HepG2 (cell line): ENCODE results near the gene BRI3BP. TPM values are rescaled to one million over a fixed set of nuclear protein-coding genes. Genes with fewer than 3 reads are reported as not detected.

Source experiments
- MTA3 ChIP-seq: sonication (generic); formaldehyde crosslinking; IDR thresholded peaks from 2 replicates; pipeline ENCODE4 v1.4.0; 2020; ENCODE audit warnings: missing genetic modification reagents
- SMARCC2 ChIP-seq: fragments of 450-650 bp; IDR thresholded peaks from 2 replicates; pipeline ENCODE4 v1.6.1; 2017; ENCODE audit warnings: antibody characterized with exemption, mild to moderate bottlenecking
- SRSF1 ChIP-seq: fragments of 200-400 bp; formaldehyde crosslinking; optimal IDR thresholded peaks from 2 replicates; pipeline ENCODE3; 2017; ENCODE audit warnings: mild to moderate bottlenecking, low read depth, low read length, moderate library complexity
- WIZ ChIP-seq: sonication (generic); formaldehyde crosslinking; IDR thresholded peaks from 2 replicates; pipeline ENCODE4 v1.5.1; 2020; ENCODE audit warnings: mild to moderate bottlenecking, missing genetic modification reagents
- ZMYM4 ChIP-seq: sonication (generic); formaldehyde crosslinking; IDR thresholded peaks from 2 replicates; pipeline ENCODE4 v1.8.1; 2023; ENCODE audit warnings: mild to moderate bottlenecking, missing genetic modification reagents
- polyA plus RNA-seq, 8 experiments: library from polyadenylated mRNA; depleted of rRNA in 3 of 8; stranded (reverse) in 7 of 8; unstranded in 1 of 8; fragments of >200 nt; fragmentation: Illumina TruSeq in 4 of 8; extraction: Trizol in 4 of 8; gene quantifications; 2 replicates each; pipeline versions ENCODE4 v1.2.1 to v1.2.3, GENCODE V29; 2011 to 2016; ENCODE audit warnings: low read depth in 4 of 8, missing spikeins in 1 of 8, mixed read lengths in 1 of 8; ENCODE audit not compliant: insufficient read depth in 1 of 8
- total RNA-seq, 5 experiments: library from RNA; depleted of rRNA; stranded (reverse); fragments of >200 nt; fragmentation: Illumina TruSeq; extraction: Trizol; gene quantifications; 2 replicates each; pipeline ENCODE4 v1.2.3, GENCODE V29; 2016; ENCODE audit warnings: low read depth in 1 of 5
- TF ChIP-seq, protein P1 (sequence below): sonication (generic); formaldehyde crosslinking; IDR thresholded peaks from 2 replicates; pipeline ENCODE4 v1.4.0; 2020; ENCODE audit warnings: mild to moderate bottlenecking, missing genetic modification reagents
- TF ChIP-seq, protein P2 (sequence below): fragments of 450-650 bp; IDR thresholded peaks from 2 replicates; pipeline ENCODE4 v1.6.1; 2017; ENCODE audit warnings: mild to moderate bottlenecking
- TF ChIP-seq, protein P3 (sequence below): IDR thresholded peaks from 2 replicates; pipeline ENCODE4 v1.6.1; 2018; ENCODE audit warnings: missing genetic modification reagents, mild to moderate bottlenecking, missing compliant biosample characterization

BRI3BP gene
- total and polyA plus RNA-seq, 2 of the 13 experiments (the other 11 are each of a cell fraction or from before 2014, with no cell fraction given) = 7.5 to 21.1 TPM

DNA sequence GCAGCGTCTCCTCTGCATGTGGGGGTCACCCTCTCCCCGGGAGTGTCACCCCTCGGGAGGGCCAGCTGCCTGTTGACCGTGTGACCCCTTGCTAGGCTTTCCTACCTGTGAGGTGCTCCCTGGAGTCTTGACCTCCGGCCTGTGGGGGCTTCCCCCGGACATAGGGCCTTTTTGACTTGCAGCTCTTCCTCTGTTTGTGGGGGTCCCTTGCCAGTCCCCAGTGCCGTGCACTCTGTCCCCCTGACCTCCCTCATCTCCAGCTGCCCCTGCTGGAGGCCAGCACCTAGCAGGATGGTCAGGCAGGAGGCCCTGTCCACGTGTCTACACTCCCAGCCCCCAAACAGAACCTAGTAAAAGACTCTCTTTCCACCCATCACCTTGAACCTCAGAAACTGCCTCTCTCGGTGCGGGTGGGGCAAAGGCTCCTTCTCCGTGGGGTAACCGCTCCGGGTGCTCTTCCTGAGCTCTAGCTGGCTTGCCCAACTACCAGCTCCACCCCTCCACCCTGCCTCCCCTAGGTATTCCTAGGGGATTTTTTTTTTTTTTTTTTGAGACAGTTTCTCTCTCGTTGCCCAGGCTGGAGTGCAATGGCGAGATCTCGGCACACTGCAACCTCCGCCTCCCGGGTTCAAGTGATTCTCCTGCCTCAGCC lies 72.6 kb downstream of the BRI3BP start (continued):
- TF ChIP-seq, protein P1, sequence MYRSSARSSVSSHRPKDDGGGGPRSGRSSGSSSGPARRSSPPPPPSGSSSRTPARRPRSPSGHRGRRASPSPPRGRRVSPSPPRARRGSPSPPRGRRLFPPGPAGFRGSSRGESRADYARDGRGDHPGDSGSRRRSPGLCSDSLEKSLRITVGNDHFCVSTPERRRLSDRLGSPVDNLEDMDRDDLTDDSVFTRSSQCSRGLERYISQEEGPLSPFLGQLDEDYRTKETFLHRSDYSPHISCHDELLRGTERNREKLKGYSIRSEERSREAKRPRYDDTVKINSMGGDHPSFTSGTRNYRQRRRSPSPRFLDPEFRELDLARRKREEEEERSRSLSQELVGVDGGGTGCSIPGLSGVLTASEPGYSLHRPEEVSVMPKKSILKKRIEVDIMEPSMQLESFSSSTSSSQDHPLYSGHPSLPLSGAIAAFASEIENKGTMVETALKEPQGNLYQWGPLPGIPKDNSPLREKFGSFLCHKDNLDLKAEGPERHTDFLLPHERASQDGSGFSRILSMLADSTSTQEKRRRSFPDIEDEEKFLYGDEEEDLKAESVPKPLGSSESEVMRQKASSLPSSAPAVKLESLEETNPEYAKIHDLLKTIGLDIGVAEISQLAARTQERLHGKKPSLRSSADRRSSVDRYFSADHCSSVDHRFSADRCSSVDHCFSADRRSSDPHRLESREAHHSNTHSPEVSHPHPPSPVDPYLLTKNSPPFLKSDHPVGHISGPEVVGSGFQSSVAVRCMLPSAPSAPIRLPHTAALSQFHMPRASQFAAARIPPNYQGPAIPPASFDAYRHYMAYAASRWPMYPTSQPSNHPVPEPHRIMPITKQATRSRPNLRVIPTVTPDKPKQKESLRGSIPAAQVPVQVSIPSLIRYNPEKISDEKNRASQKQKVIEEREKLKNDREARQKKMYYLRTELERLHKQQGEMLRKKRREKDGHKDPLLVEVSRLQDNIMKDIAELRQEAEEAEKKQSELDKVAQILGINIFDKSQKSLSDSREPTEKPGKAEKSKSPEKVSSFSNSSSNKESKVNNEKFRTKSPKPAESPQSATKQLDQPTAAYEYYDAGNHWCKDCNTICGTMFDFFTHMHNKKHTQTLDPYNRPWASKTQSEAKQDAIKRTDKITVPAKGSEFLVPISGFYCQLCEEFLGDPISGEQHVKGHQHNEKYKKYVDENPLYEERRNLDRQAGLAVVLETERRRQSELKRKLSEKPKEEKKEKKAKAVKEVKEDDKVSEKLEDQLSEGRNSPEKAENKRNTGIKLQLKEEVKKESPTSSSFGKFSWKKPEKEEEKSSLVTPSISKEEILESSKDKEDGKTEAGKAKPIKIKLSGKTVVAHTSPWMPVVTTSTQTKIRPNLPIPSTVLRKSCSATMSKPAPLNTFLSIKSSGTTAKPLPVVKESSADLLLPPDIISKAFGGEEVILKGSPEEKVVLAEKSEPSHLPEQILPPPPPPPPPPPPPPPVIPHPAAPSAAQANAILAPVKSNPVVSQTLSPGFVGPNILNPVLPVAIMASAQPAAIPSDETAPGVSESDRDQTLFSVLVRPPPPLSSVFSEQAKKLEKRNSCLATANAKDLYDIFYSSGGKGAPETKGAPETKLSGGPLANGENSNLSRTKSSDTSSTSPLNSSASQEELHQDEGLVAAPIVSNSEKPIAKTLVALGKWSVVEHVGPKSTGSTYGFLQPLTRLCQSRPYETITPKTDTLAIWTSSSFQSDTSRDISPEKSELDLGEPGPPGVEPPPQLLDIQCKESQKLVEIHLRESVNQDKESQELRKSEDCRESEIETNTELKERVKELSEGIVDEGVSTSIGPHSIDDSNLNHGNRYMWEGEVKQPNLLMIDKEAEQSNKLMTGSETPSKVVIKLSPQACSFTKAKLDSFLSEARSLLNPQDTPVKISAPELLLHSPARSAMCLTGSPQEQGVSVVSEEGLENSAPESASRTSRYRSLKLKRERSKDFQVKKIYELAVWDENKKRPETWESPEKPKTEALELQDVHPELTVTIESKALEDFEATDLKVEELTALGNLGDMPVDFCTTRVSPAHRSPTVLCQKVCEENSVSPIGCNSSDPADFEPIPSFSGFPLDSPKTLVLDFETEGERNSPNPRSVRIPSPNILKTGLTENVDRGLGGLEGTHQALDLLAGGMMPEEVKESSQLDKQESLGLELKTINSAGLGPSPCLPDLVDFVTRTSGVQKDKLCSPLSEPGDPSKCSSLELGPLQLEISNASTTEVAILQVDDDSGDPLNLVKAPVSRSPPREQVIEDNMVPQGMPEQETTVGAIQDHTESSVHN (CRISPR knock-in tag) = no peak
- TF ChIP-seq ZMYM4 = 0 out of 2 replicates have a peak, but pooled peaks have one; percentile 5
- TF ChIP-seq SMARCC2 = no peak
- TF ChIP-seq, protein P2, sequence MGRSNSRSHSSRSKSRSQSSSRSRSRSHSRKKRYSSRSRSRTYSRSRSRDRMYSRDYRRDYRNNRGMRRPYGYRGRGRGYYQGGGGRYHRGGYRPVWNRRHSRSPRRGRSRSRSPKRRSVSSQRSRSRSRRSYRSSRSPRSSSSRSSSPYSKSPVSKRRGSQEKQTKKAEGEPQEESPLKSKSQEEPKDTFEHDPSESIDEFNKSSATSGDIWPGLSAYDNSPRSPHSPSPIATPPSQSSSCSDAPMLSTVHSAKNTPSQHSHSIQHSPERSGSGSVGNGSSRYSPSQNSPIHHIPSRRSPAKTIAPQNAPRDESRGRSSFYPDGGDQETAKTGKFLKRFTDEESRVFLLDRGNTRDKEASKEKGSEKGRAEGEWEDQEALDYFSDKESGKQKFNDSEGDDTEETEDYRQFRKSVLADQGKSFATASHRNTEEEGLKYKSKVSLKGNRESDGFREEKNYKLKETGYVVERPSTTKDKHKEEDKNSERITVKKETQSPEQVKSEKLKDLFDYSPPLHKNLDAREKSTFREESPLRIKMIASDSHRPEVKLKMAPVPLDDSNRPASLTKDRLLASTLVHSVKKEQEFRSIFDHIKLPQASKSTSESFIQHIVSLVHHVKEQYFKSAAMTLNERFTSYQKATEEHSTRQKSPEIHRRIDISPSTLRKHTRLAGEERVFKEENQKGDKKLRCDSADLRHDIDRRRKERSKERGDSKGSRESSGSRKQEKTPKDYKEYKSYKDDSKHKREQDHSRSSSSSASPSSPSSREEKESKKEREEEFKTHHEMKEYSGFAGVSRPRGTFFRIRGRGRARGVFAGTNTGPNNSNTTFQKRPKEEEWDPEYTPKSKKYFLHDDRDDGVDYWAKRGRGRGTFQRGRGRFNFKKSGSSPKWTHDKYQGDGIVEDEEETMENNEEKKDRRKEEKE = no peak
- TF ChIP-seq SRSF1 = no peak
- TF ChIP-seq MTA3 (CRISPR knock-in tag) = no peak
- TF ChIP-seq WIZ = no peak
- TF ChIP-seq, protein P3, sequence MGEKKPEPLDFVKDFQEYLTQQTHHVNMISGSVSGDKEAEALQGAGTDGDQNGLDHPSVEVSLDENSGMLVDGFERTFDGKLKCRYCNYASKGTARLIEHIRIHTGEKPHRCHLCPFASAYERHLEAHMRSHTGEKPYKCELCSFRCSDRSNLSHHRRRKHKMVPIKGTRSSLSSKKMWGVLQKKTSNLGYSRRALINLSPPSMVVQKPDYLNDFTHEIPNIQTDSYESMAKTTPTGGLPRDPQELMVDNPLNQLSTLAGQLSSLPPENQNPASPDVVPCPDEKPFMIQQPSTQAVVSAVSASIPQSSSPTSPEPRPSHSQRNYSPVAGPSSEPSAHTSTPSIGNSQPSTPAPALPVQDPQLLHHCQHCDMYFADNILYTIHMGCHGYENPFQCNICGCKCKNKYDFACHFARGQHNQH = no peak
